ENCODE measurements around the gene SLC33A1. TPM values are rescaled to one million over a fixed set of nuclear protein-coding genes. Genes with fewer than 3 reads are reported as not detected.

The SLC33A1 gene
- total and polyA plus RNA-seq, 2 of the 8 experiments (the other 6 are each of a cell fraction or from before 2014, with no cell fraction given): 15.6 to 24.2 TPM

DNA sequence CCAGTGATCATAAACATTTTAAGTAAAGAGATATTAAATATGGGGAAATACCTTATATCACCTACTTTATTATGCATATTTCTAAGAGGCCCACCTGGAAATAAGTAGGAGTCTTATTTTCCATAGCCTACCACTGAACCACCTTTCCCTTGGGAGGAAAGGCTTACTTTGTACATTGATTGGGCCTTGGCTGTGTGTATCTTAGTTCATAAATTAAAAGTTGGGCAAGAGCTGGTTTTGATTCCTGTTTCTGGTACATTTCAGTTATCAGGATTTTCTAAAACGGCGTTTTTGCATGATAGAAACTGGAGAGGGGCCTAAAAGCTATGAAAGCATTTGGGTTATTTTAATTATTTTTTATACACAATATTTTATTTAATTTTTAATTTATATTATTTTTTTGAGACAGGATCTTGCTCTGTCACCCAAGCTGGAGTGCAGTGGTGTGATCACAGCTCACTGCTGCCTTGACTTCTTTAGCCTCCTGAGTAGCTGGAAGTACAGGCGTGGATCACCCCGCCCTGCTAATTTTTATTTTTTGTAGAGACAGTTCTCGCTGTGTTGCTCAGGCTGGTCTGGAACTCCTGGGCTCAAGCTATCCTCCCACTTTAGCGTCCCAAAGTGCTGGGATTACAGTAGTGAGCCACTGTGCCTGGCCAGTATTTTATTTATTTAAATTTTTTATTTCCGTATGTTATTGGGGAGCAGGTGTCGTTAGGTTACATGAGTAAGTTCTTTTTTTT lies 18.8 kb upstream of the SLC33A1 start:
- no peak overlapping the region for H2AFZ ChIP-seq (ENCODE audit: low read length)
- peaks cover 6% of the 10 kb centered on the region for H3K23me2 ChIP-seq (ENCODE audit: low read depth, low read length)
- ChIA-PET POLR2A (ENCODE audit: partially characterized antibody) (interaction anchor here (0.7 to 1.3 kb wide), 2 partner anchors 19 to 127 kb away, joined by 3 to 4 read pairs; partner anchors contain the start of gene SLC33A1), CTCF (ENCODE audit: partially characterized antibody) (interaction anchor here (0.9 to 3.1 kb wide), 3 partner anchors 9 to 67 kb away, joined by 4 to 17 read pairs (median 4); partner anchors contain the start of gene C3orf33)
- WGBS, 2 experiments (ENCODE audit: extremely low coverage in 1 of 2, insufficient coverage in 1 of 2, insufficient read length in 1 of 2, insufficient replicate concordance in 2 of 2, low coverage in 1 of 2, low lambda C conversion rate in 2 of 2, missing lambda C conversion rate in 1 of 2): 85% methylated on average over 8 of the region's 8 CpGs; no CpG with 5 or more reads in 1 of the 2 experiments
- no peak overlapping the region for H2BK5ac ChIP-seq (ENCODE audit: low read depth, low read length)
- H3K23ac ChIP-seq (ENCODE audit: insufficient read length): no peak overlapping the region
- H4K8ac ChIP-seq (ENCODE audit: extremely low read depth, insufficient read depth, low read length): no peak overlapping the region
- peaks cover 0 to 5% (median 4%) of the 10 kb centered on the region in 4 experiments; a peak in 4 of 7 replicates for H3K4me1 ChIP-seq (replicated peaks in 1 of 4; ENCODE audit: control insufficient read depth in 3 of 4, insufficient read depth in 4 of 4, low read length in 3 of 4)
- no peak overlapping the region for H2BK20ac ChIP-seq (ENCODE audit: low read length)
- no peak for FAIRE-seq
- H4K91ac ChIP-seq (replicated peaks; ENCODE audit: insufficient read length, low read length): no peak overlapping the region
- no peaks in the 10 kb centered on the region for H3K9me3 ChIP-seq (ENCODE audit: insufficient read depth in 2 of 2, low read depth in 1 of 2, low read length in 1 of 2)
- no peak overlapping the region for H2BK12ac ChIP-seq (ENCODE audit: low read depth, low read length)
- H4K5ac ChIP-seq (ENCODE audit: insufficient read length, low read depth, low read length): no peak overlapping the region
- DNase-seq (ENCODE audit: low read depth in 1 of 2, low spot score in 2 of 2): no peak
- H2AK5ac ChIP-seq (ENCODE audit: low read depth, low read length): no peak overlapping the region
- peaks cover 2% of the 10 kb centered on the region; the same call in 1 of the 2 replicates for H3K79me1 ChIP-seq (ENCODE audit: low read depth, low read length)
- no peak overlapping the region for H3K18ac ChIP-seq (ENCODE audit: extremely low read depth, low read length)
- H3K9ac ChIP-seq (replicated peaks in 1 of 4; ENCODE audit: extremely low read depth in 1 of 4, low read depth in 3 of 4, low read length in 3 of 4): no peak overlapping the region
- no peak overlapping the region for H3K27ac ChIP-seq (ENCODE audit: low read depth, low read length)
- H2BK120ac ChIP-seq (replicated peaks; ENCODE audit: low read depth, low read length): no peak overlapping the region
- peaks cover 10 to 11% of the 10 kb centered on the region in 2 experiments for H4K20me1 ChIP-seq (replicated peaks in 1 of 2; ENCODE audit: control insufficient read depth in 1 of 2, insufficient read depth in 2 of 2, low read length in 2 of 2)
- no peaks in the 10 kb centered on the region for H3K27me3 ChIP-seq (replicated peaks in 1 of 4; ENCODE audit: control insufficient read depth in 3 of 4, extremely low read depth in 1 of 4, insufficient read depth in 3 of 4, low read length in 3 of 4)
- H3K79me2 ChIP-seq (ENCODE audit: control insufficient read depth in 1 of 2, insufficient read depth in 2 of 2, low read length in 2 of 2): peaks cover 22 to 70% of the 10 kb centered on the region in 2 experiments
- no peak overlapping the region for H2BK15ac ChIP-seq (ENCODE audit: low read length)
- H3K4ac ChIP-seq (replicated peaks; ENCODE audit: insufficient read length, low read depth, low read length): no peak overlapping the region
- peak overlapping the region in 1 of 2 experiments; percentile 32; a peak in 3 of 4 replicates for H3K4me2 ChIP-seq (ENCODE audit: insufficient read depth in 1 of 2, low read depth in 2 of 2, low read length in 2 of 2)
- no peaks in the 10 kb centered on the region for H3K36me3 ChIP-seq (ENCODE audit: control insufficient read depth in 2 of 4, insufficient read depth in 4 of 4, low read length in 3 of 4)
- H3K14ac ChIP-seq (ENCODE audit: insufficient read length): no peak overlapping the region
- peak overlapping the region in 1 of 4 experiments; percentile 97; a peak in 2 of 8 replicates for H3K4me3 ChIP-seq (ENCODE audit: extremely low read depth in 1 of 4, insufficient read depth in 2 of 4, low read depth in 3 of 4, low read length in 4 of 4)
- no peak overlapping the region for H3K56ac ChIP-seq (replicated peaks; ENCODE audit: insufficient read length, low read depth, low read length)
- TF ChIP-seq BACH1 (IDR thresholded peaks at IDR 0.05; ENCODE audit: low read length): no peak
- TF ChIP-seq CBX8 (IDR thresholded peaks at IDR 0.05; ENCODE audit: borderline replicate concordance, low read depth, low read length): no peak
- TF ChIP-seq POLR2AphosphoS5 (IDR thresholded peaks at IDR 0.05; ENCODE audit: low read depth, low read length): no peak
- TF ChIP-seq SIN3A (conservative IDR thresholded peaks at IDR 0.05 in 1 of 2, IDR thresholded peaks at IDR 0.05 in 1 of 2; ENCODE audit: low read depth in 1 of 2, low read length in 2 of 2): no peak
- no peak for TF ChIP-seq BRCA1 (IDR thresholded peaks at IDR 0.05; ENCODE audit: low read depth, low read length)
- no peak for TF ChIP-seq KDM1A (IDR thresholded peaks at IDR 0.05; ENCODE audit: borderline replicate concordance, low read length)
- no peak for TF ChIP-seq SIRT6 (IDR thresholded peaks at IDR 0.05; ENCODE audit: low read length)
- no peak for TF ChIP-seq TEAD4 (IDR thresholded peaks at IDR 0.05; ENCODE audit: low read depth, low read length)
- no peak for TF ChIP-seq RFX5 (IDR thresholded peaks at IDR 0.05; ENCODE audit: borderline replicate concordance, low read depth, low read length)
- TF ChIP-seq RNF2 (IDR thresholded peaks at IDR 0.05; ENCODE audit: borderline replicate concordance, low read depth, low read length, missing control alignments, poor library complexity, severe bottlenecking): no peak
- no peak for TF ChIP-seq CBX5 (IDR thresholded peaks at IDR 0.05; ENCODE audit: low read depth, low read length)
- no peak for TF ChIP-seq TAF1 (IDR thresholded peaks at IDR 0.05; ENCODE audit: low read depth, low read length)
- TF ChIP-seq JUND (IDR thresholded peaks at IDR 0.05; ENCODE audit: low read length): no peak
